Panc1 (cell line): ENCODE results near the gene COL6A5. TPM values are rescaled to one million over a fixed set of nuclear protein-coding genes. Genes with fewer than 3 reads are reported as not detected.

Experiments used
- ATAC-seq: fragments of 200-7000 bp; cut with Tn5 transposase; 2 replicates; pipeline ENCODE4 v1.9.1; 2020; ENCODE audit warnings: mild to moderate bottlenecking, moderate library complexity
- BruUV-seq: library from RNA; stranded (reverse); fragments of 400-500 nt; replicated peaks from 2 replicates; lab custom pipeline; 2021; lab: Mats Ljungman, UMichigan
- CTCF ChIA-PET: fragments of 300-600 bp; sonication (Branson Sonifier 250); formaldehyde crosslinking; loops from one replicate; lab custom pipeline; 2022; ENCODE audit warnings: antibody characterized with exemption; lab: Charles Lee
- POLR2A ChIA-PET: fragments of 300-600 bp; sonication (Branson Sonifier 250); formaldehyde crosslinking; loops from one replicate; lab custom pipeline; 2022; ENCODE audit warnings: antibody characterized with exemption; lab: Charles Lee
- DNase-seq: peaks from one replicate; pipeline ENCODE4 v3.0.0-alpha.2; 2010; ENCODE audit warnings: low read depth, low spot score
- H3K27ac ChIP-seq: 2 replicates; pipeline ENCODE4 v1.5.1; 2011; ENCODE audit warnings: mild to moderate bottlenecking, low read length, inconsistent platforms
- H3K27me3 ChIP-seq: fragments of 200-500 bp; sonication (Bioruptor generic); 2 replicates; pipeline ENCODE4 v1.6.0; 2014; ENCODE audit warnings: low read length, inconsistent platforms; ENCODE audit not compliant: control insufficient read depth, insufficient read depth
- H3K36me3 ChIP-seq: fragments of 200-500 bp; sonication (Bioruptor generic); 2 replicates; pipeline ENCODE4 v1.5.1; 2014; ENCODE audit warnings: inconsistent platforms, mild to moderate bottlenecking, low read length, moderate library complexity; ENCODE audit not compliant: control insufficient read depth, insufficient read depth
- H3K4me1 ChIP-seq: 2 replicates; pipeline ENCODE4 v1.5.1; 2011; ENCODE audit warnings: inconsistent platforms, mild to moderate bottlenecking, low read length, moderate library complexity; ENCODE audit not compliant: control insufficient read depth, insufficient read depth
- H3K4me3 ChIP-seq, 2 experiments: 2 replicates each; pipeline ENCODE4 v1.5.1; 2011 to 2012; ENCODE audit warnings: low read depth in 2 of 2, low read length in 2 of 2, mild to moderate bottlenecking in 2 of 2, inconsistent platforms in 1 of 2, moderate library complexity in 1 of 2
- H3K9me3 ChIP-seq: fragments of 200-500 bp; sonication (Bioruptor generic); 2 replicates; pipeline ENCODE4 v1.5.1; 2014; ENCODE audit warnings: low read depth, mild to moderate bottlenecking, inconsistent platforms, low read length, moderate library complexity; ENCODE audit not compliant: control insufficient read depth, insufficient read depth
- CTCF ChIP-seq: fragments of 450-650 bp; IDR thresholded peaks from 2 replicates; pipeline ENCODE4 v1.5.1; 2017; ENCODE audit warnings: mild to moderate bottlenecking
- POLR2AphosphoS5 ChIP-seq: IDR thresholded peaks from 2 replicates; pipeline ENCODE4 v1.6.1; 2012; ENCODE audit warnings: mild to moderate bottlenecking, low read depth, low read length, moderate library complexity
- REST ChIP-seq, 2 experiments: IDR thresholded peaks; 2 replicates each; pipeline ENCODE4 v1.6.1; 2011 to 2012; ENCODE audit warnings: low read depth in 2 of 2, control low read depth in 1 of 2, low read length in 1 of 2, mild to moderate bottlenecking in 1 of 2, moderate library complexity in 1 of 2; ENCODE audit not compliant: insufficient read depth in 1 of 2
- SIN3A ChIP-seq: IDR thresholded peaks from 2 replicates; pipeline ENCODE4 v1.6.1; 2012; ENCODE audit warnings: low read depth, mild to moderate bottlenecking, low read length, moderate library complexity, borderline replicate concordance; ENCODE audit not compliant: insufficient read depth
- TCF7L2 ChIP-seq: IDR thresholded peaks from 2 replicates; pipeline ENCODE4 v1.6.1; 2011; ENCODE audit warnings: mild to moderate bottlenecking, low read depth, low read length, inconsistent platforms
- in situ Hi-C: cut with HindIII; loops from 2 replicates; pipeline ENCODE4 v1.10.0; 2016; ENCODE audit warnings: low sequenced_read_pairs, low pct_unique_long_range_greater_than_20kb
- intact Hi-C: fragments of 100-400 bp; cut with micrococcal nuclease; formaldehyde crosslinking; loops from one replicate; pipeline ENCODE4 v1.10.0; 2022; ENCODE audit not compliant: unreplicated experiment
- total RNA-seq: library from RNA; stranded (reverse); gene quantifications from one replicate; pipeline ENCODE4 v1.2.1, GENCODE V29; 2021; ENCODE audit not compliant: unreplicated experiment

COL6A5 gene
- total RNA-seq, 1 experiment from 2014 or later, result not detected

DNA sequence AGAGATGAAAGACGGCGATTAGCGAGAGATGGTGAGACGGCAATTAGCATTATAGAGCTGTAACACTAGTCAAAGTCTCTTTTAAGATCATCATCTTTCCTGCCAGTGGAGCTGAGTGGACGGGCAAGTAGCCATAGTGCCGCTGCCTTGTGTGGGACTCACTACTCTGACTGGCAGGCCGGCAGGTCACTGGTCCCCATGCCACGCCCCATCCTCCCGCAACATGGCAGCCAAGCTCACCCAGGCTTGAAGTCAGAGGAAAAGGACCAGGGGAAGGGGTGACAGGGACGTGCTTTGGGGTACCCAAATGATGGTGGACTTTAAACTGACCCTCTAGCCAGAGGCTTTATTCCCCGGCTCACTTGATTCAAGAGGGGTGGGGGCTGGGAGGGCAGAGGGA lies 44.6 kb upstream of the COL6A5 start:
- in situ Hi-C loops, result no loop called here
- ChIA-PET CTCF (no interaction called here), POLR2A (no interaction called here)

GRCh38 chr3:130310109-130310508 lies 35.4 kb upstream of the COL6A5 start:
- H3K4me3 ChIP-seq, result no peak overlapping the region
- BruUV-seq, result no TSS peak
- H3K9me3 ChIP-seq, result no peaks in the 10 kb centered on the region
- no peak overlapping the region for H3K27ac ChIP-seq
- in situ Hi-C loops, result no loop called here
- no peaks in the 10 kb centered on the region for H3K4me1 ChIP-seq
- intact Hi-C loops, result no loop called here
- no peaks in the 10 kb centered on the region for H3K27me3 ChIP-seq
- no peaks in the 10 kb centered on the region for H3K36me3 ChIP-seq
- DNase-seq (no peak), ATAC-seq (no peak)
- TF ChIP-seq REST (IDR thresholded peaks at IDR 0.05; ENCODE audit: insufficient read depth in 1 of 2, low read depth in 2 of 2, low read length in 1 of 2) (no peak), CTCF (no peak), TCF7L2 (no peak), POLR2AphosphoS5 (no peak), SIN3A (no peak)
- POLR2A ChIA-PET, result no interaction called here
- CTCF ChIA-PET, result no interaction called here

More for the DNA sequence above, 44.6 kb upstream of the COL6A5 start:
- peaks cover 11% of the 10 kb centered on the region for H3K27me3 ChIP-seq
- no peak overlapping the region for H3K4me3 ChIP-seq
- ATAC-seq (no peak), DNase-seq (no peak)
- TF ChIP-seq POLR2AphosphoS5, result no peak
- no peak for TF ChIP-seq REST (IDR thresholded peaks at IDR 0.05; ENCODE audit: insufficient read depth in 1 of 2, low read depth in 2 of 2, low read length in 1 of 2)
- no peak for TF ChIP-seq CTCF
- no peak for TF ChIP-seq TCF7L2
- no peak for TF ChIP-seq SIN3A
- no peaks in the 10 kb centered on the region for H3K4me1 ChIP-seq
- no peaks in the 10 kb centered on the region for H3K36me3 ChIP-seq
- BruUV-seq, result no TSS peak
- intact Hi-C loops, result no loop called here
- H3K27ac ChIP-seq, result no peak overlapping the region
- no peaks in the 10 kb centered on the region for H3K9me3 ChIP-seq
